ENCODE results near the gene TMEM117.

The TMEM117 gene

DNA sequence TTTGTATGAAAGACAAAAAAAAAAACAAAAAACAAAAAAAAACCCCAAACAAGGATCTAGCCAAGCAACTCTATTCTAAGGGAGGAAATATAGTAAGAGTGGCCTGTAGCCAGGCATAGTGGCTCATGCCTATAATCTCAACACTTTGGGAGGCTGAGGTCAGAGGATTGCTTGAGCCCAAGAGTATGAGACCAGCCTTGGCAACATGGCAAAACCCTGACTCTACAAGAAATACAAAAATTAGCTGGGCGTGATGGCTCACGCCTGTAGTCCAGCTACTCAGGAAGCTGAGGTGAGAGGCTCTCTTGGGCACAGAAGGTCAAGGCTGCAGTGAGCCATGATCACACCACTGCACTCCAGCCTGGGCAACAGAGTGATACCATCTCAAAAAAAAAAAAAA lies 47.9 kb downstream of the TMEM117 start:
- DNase-seq = no peak

DNA sequence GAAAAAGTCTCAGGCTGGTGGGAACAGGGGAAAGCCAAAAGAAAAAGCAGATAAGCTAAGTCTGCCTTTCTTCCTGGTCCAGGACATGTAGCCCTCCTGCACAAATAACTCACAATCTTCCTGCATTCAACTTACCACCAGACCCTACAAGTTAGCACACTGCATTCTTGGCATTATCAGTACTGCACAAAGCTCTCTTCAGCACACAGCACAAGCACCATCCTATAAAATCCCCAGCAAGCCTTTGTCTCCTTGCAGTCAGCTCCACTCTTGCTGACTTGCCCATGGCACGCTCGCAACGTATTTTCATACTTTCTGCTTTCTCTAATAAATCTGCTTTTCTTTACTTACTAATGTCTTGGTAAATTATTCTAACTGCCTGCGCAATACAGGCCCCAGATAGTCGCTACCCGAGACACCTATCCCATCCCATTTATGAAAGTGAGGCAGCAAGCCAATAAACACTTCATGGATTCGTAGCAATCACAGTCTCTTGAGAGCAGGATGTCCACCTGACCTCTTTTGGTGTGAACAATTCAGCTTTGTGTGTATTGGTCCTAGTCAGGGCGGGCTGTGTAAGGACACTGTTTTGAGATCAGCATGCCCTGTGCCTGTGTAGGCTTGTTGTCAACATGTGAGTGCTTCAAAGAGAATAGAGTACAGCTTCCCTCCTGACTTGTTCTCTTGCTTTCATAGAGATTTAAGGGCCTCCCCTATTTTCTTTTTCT lies 49.0 kb downstream of the TMEM117 start:
- DNase-seq = peak in 18 of 56 donors; percentile 2 to 55 (median 12)

DNA sequence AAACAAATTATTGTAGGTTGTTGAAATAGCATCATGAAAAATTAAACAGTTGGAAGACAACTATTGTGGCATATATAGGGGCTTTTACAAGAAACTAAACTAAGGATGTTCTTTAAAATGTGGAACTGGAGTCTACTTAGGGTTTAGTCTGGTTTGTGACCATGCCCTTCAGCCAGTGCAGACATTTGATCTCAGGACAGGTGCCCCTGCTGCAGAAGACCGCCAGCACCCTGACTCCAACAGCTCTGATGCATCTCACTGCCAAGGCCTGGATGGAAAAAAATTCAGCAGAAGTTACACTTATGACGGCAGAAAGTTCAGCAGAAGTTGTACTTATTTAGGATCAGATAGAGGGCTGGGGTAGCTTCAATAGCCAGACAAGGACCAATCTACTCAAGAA lies 51.5 kb downstream of the TMEM117 start:
- no peak for DNase-seq

DNA sequence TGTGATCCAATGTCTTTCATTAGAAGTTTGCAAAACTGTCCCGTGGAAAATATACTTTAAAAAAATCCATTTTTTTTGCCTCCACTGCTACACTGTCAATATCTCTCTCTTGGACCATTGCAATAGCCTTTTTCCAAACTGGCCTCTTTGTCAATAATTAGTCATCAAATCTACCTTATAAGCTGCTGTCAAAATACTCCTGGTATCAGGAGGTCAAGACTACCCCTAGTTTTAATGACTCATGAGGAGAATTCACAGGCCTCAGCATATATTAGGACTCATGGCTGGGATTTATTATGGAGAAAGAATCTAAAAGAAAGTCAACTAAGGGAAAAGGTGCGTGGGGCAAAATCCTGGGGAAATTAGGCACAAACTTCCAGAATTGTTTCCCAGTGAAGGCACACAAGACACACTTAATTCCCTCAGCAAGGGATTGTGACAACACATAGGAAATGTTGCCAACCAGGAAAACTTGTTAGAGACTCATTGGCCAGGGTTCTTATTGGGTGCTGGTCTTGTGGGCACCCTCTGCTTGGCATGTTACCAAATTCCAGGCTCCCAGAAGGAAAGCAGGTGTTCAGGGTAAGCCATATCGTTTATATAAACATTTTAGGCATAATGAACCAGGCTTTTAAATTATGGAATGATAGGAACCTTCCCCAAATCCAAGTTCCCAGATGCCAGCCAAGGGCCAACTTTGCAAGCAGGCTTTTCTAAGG lies 56.1 kb downstream of the TMEM117 start:
- no peak for DNase-seq

DNA sequence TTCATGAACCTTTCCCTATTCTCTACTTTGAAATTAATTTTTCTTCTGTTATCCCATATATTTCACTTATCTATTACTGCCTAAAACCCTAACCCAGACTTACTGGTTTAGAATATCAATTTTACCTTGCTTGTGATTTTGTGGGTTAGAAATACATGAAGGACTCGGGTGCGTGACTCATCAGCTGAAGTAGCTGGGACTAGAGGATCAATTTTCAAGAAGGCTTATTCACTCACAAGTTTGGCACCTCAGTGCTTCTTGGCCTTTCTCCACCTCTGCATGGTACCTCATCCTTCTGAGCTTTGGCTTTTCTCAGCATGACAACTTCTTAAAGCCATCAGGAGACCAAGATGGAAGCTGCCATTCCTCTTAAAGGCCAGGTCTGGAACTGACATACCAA lies 57.8 kb downstream of the TMEM117 start:
- DNase-seq = no peak

DNA sequence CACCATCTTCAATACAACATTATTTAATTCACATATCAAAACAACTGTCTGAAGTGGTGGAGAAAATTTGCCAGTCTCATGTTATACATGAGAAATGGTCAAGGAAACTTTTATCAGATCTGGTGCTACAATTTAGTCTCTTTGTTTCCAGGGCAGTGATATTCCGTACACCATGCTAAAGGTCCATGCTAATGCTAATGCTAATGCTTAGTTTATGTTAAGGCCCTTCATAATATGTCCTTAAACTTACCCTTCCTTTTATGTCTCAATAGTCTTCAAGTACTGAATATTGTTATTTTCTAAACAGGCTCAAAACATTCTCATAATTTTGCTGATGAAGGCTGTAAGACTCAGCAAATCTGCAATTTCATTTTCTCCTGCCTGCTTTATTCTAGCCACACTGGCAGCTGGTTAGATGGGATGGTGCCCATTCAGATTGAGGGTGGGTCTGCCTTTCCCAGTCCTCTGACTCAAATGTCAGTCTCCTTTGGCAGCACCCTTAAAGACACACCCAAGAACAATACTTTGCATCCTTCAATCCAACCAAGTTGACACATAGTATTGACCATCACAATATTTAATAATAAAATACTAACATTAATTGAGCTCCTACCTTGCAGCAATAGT lies 59.8 kb downstream of the TMEM117 start:
- DNase-seq = no peak

DNA sequence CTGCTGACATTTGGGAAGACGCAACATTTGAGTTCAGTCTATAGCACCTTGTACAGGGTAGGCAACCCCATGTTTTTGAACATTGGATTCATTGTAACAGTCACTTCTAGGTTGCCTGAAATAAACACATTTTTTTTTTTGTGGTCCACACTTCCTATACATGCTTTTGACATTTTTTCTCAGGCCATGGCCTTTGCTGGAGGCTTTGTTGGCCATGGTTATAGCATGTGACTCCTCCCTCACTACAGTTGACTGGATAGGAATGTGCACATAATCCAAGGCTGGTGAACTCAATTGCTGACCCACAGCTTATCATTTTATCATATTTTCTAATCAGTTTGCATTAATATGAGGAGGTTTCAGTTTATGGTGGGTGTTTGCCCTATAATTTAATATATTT lies 60.6 kb downstream of the TMEM117 start:
- no peak for DNase-seq

DNA sequence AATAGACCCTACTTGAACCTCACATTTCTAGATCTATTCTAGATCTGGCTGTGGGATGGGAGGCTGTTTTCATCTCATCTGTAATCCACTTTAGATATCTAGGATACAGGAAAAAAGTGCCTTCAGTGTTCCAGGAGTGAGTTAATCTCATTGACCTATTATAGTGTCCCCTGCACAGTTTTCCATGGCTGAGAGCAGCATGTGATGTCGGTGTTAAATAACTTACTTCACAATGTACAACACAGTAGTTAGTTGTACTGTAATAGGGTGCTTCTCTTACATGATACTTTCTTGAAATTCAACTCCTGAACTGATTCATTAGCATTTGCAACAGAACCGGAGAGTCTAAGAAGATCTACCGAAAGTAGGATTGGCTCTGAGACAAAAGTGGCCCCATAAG lies 62.6 kb downstream of the TMEM117 start:
- no peak for DNase-seq

DNA sequence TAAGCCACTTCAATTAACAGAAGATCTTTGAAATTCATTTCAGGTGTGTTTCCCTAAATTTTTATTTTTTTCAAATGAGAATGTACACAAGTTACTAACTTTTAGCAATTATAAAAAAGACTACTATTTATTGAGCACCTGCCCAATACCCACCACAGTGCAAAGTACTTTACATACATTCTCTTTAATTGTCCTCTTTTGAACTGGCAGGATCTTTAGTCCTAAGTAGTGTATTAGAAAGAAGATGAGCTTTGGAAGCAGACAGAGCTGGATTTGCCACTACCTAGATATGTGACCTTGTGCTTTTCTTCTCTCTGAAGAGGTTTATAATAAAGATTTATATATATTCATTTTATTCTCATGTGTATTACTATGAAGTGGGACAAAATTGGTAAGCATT lies 63.7 kb downstream of the TMEM117 start:
- DNase-seq = no peak

DNA sequence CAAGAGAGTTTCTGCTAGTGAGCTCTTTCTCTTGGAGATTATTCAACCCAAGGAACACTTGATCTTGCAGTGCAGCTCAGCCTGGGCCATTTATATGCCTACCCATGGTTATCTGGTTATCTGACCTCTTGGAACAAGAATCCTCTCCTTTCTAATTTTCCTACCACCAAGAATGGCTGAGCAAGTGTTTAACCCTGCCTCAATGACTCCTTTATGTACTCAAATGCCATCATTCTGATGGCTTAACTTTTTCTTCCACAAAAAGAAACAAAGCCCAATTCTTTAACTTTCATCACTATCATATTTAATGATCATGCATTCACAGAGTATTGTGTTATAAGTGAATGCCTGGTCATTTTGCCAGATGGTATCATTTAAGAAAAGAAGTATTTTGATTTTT lies 67.8 kb downstream of the TMEM117 start:
- no peak for DNase-seq

DNA sequence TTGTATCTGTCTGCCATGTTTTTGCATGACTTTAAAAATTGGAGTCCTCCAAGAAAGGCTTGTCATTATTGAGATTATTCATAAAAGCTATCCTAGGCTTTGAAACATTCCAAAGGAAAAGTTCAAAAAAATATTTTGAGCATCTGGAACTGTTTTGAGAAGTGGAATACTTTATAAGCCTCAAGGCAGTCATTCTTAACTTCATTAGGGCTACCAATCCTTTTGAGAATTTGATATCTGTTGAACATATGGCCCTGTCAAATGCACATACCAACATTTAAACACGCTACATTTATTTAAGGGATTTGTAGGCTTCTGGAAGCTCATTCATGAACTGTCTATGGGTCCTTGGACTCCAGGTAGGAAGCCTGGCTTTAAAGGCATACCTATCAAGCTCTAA lies 77.0 kb downstream of the TMEM117 start:
- DNase-seq = no peak

DNA sequence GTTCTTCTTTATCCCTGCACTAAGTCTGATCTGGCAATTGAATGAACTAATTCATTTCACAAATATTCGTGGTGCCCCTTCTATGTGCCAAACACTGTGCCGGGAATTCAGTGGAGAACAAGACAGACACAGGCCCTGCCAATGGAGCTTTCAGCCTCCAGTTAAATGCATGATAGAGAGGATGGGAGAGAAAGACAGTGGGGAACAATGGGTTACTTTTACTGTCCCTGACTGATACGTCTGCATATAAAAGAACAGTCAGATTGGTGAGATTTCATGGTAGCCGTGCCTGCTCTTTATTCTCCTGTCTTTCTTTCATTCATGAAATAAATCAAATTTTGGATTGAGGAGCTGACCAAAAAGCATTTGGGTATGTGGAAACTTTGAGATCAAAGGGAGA lies 78.5 kb downstream of the TMEM117 start:
- DNase-seq = no peak

DNA sequence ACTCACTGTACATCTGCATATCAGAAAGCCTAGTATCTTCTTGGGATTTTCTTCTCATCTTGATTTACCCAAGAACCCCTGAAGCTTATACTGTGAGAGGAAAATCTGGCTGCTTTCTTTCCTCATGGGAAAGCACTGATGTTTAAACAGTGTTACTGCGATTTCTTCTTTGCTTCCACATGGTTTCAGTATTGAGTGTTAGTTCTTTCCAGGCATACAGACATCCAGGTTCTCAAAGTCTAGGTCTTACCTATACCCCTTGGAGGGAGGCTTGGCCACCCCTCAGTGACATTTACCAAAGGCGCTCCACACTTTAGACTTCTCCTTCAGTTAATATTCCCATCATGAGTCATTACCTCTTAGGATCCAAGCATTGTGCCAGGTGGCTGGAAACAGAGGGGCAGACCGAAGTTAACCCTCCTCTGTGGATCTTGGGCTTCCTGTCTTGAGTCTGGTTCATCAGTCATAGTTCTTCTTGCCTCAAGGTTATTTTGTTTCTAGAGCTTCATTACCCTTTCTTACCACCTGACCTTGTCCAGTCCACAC lies 79.1 kb downstream of the TMEM117 start:
- DNase-seq = no peak

DNA sequence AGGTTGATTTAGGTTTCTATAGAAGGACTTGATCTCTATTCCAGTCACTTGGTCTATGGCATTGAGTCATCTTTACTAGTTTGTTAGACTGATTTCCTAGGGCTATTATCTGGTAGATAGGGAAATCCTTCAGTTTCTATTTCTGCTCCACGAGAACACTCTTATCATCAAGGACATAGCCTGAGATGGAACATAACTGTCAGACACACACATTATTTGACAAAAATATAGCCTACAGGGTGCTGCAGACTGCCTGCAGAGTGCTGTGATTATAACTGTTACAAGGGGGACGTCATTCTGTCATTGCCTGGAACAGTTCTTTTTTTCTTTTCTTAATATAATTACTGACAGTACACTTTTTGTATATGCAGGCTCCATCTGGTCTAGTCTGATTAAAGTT lies 82.0 kb downstream of the TMEM117 start:
- DNase-seq = no peak

DNA sequence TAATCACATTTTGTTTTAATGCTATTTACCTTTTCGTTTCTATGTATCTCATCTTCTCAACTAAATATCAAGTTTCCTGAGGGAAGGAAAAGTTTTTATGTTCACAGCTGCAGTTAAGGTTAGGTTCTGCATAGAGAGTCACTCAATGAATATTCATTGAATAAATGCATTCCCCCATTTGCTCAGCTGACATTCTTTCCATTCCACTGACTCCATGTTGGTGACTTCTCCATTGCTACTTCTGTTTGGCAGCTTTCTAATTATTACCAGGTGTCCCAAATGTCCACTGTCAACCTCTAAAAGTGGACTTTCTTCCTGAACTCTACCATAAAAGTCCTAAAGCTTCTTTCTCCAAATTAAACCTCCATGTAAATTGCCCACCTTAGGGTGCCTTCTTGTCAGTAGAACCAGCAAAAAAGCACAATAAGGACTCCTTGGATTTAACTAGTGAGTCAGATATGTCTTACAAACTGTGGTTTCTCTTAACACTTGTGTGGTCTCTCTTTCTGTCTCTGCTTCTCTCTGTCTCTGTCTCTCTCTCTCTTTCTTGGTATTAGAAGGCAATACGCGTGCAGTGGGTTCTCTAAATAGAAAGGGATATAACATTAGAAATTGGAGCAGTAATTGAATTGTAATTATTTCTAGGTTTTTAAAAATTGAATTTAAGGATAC lies 85.9 kb downstream of the TMEM117 start:
- no peak for DNase-seq

DNA sequence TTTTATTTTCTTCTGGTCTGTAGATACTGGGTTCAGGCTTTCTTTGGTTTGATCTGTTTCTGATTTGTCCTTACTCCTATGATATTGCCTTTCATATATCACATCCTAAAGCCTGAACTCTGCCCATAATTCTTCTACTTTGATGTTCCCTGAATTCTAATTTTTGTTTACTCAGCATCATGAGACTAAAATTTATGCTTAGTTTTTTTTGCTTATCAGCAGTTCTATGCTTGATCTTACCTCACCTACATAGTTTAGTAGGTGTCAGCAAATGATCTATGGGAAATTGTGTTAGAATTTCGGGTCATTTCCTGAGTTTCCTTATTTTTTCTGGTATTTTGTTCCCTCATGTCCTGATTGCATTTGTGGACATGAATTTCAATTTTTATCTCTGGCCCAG lies 94.2 kb downstream of the TMEM117 start:
- no peak for DNase-seq

DNA sequence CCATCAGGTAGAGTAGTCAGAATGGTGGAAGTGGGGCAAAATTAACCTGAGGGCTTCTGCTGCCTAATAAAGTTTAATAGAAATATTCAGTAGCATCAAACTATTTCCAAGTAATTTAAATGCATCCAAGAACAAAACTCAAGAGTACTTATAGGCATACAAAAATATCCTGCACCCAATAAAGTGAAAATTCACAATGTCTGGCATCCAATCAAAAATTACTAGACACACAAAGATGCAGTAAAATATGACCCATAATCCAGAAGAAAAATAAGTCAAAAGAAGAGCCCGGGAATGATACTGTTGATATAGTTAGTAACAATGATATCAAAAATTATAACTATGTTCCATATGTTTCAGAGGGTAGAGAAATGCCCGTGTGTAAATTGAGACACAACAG lies 95.3 kb downstream of the TMEM117 start:
- DNase-seq = no peak

DNA sequence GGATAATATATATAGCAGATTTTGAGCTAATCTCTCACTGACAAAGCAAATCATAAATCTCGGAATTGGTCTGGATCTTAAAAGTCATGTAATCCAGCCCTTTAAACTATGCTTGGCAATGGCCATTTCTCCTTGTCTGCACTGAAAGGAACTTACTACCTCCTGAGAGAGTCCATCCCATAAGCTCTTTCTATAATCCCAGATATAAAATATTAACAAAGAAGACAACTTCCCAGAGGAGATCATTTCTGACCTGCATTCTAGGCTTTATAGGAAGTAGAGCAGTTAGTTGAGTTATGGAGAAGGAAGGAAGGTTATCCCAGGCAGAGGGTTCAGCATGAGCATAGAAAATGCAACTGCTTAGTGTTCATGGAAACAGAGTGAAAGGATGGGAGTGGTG lies 99.7 kb downstream of the TMEM117 start:
- DNase-seq = no peak

DNA sequence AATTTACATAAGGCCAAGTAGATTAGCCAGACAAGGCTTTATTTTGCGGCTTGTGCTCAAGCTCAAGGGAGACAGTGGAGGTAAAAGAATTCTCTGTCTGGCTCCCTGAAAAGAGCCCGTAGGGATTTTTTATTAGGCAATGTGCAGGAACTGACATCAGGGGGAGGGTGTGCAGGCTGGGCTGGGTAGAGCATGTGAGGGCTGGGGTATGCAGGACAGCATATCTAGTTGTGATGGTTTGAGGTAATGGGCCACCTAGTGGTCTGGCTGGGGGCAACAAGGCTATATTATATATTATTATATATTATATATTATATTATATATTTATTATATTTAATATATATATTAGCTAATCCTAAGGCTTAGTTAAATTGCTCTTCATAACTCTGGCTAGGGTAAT lies 102.1 kb downstream of the TMEM117 start:
- DNase-seq = no peak

DNA sequence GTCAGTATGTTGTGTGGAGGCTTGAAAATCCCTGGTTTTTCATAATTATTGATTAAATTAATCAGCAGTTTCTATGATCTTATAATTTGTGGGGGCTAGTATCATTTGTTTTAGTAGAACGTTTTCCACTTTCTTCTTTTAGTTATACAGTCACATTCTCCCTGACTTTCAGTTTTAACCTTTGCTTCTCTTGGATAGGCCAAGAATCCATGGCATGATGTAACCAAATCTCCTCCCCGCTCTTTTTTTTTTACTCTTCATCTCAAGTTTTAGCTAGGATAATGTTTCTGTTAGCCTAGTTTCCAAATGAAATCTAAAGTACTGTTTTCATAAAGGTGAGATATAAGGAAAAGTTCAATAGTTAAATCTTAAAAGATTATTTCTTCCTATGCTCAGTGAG lies 106.5 kb downstream of the TMEM117 start:
- DNase-seq = no peak

DNA sequence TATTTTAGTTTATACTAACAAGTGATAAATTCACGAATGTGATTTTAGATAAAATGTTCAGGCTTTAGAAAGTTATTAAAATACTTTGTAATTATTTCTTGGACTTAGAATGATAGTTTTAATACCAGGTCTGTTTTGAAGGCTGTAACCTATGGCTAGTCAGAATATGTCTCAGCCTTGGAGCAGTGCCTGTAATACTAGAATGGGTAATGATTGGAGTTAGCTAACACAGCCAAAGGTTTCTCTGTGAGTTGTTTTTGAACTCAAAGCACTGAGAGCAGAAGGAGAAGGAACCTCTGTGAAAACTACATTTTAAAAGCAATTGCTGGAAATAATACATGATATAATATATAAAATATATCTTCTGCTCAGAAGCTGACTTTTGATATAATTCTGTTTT lies 110.1 kb downstream of the TMEM117 start:
- DNase-seq = no peak

DNA sequence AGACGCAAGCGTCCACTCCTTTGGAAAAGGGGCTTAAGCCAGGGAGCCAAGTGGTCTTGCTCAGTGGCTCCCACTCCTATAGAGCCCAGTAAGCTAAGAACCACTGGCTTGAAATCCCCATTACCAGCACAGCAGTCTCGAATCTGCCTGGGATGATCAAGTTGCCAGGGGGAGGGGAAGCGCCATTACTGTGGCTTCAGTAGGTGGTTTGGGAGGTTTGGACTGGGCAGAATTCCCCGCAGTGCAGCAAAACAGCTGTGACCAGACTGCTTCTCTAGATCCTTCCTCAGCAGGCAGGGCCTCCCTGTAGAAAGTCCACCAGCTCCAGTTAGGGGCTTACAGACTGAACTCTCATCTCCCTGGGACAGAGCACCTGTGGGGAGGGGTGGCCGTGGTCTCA lies 115.4 kb downstream of the TMEM117 start:
- no peak for DNase-seq

All from amygdala (tissue), 56 donors.